Subcutaneous adipose tissue (tissue), 4 donors: Measurements from ENCODE around the gene GDAP1L1. TPM values are rescaled to one million over a fixed set of nuclear protein-coding genes. Genes with fewer than 3 reads are reported as not detected.

Experiments
- total RNA-seq, 4 donors: library from RNA; depleted of rRNA; stranded (reverse); fragments of >200 nt; gene quantifications; one replicate each; pipeline ENCODE4 v1.1.0, GENCODE V29; 2016
- TF ChIP-seq, protein P1 (sequence below): fragments of 450-650 bp; IDR thresholded peaks from one replicate; pipeline ENCODE4 v1.5.1; 2016; ENCODE audit warnings: low read depth, mild to moderate bottlenecking, control low read depth, antibody characterized with exemption, moderate library complexity

GDAP1L1 gene
- total RNA-seq, 4 donors from 2014 or later = not detected

DNA sequence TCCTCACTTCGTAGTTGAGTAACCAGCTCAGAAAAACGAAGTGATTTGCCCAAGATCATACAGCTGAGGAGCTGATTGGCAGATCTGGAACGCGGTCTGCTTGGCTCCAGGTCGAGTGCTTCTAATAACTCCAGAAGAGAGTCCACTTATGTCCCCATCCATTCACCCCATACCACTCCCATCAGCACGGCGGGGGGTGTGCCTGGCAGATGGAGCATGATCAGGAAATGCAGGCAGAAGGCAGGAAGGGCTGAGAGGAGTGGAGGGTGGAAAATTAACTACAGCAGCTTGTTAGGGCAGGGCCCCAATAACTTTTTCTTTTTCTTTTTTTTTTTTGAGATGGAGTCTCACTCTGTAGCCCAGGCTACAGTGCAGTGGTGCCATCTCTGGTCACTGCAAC, 48.9 kb downstream of the GDAP1L1 start:
- TF ChIP-seq, protein P1, sequence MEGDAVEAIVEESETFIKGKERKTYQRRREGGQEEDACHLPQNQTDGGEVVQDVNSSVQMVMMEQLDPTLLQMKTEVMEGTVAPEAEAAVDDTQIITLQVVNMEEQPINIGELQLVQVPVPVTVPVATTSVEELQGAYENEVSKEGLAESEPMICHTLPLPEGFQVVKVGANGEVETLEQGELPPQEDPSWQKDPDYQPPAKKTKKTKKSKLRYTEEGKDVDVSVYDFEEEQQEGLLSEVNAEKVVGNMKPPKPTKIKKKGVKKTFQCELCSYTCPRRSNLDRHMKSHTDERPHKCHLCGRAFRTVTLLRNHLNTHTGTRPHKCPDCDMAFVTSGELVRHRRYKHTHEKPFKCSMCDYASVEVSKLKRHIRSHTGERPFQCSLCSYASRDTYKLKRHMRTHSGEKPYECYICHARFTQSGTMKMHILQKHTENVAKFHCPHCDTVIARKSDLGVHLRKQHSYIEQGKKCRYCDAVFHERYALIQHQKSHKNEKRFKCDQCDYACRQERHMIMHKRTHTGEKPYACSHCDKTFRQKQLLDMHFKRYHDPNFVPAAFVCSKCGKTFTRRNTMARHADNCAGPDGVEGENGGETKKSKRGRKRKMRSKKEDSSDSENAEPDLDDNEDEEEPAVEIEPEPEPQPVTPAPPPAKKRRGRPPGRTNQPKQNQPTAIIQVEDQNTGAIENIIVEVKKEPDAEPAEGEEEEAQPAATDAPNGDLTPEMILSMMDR = no peak

DNA sequence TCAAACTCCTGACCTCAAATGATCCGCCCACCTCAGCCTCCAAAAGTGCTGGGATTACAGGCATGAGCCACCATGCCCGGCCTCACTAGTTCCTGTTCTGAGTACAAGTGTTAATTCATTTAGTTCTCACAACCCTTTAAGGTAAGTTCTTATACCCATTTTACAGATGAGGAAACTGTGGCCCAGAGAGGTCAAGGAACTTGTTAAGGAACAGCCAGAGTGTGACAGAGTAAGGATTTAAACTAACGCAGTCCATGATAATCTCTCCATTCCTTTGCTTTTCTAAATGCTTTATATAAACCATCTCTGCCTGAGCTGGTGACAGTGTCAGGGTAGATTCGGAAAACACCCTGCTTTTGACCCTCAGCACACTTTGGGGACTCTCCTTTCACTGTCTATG, 50.6 kb downstream of the GDAP1L1 start:
- TF ChIP-seq, protein P1 = no peak

DNA sequence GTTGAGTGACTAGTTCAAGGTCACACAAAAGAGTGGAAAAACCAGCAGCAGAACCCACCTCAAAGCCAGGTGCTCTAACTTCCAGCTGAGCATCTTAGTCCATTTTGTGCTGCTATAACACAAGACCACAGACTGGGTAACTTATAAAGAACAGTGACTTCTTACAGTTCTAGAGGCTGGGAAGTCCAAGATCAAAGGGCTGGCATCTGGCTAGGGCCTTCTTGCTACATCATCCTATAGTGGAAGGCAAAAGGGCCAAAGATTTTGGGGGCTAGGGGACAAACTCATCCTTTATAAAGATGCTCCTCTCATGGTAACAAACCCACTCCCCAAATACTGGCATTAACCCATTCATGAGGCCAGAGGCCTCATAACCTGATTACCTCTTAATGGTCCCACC, 54.2 kb downstream of the GDAP1L1 start:
- TF ChIP-seq, protein P1 = no peak

DNA sequence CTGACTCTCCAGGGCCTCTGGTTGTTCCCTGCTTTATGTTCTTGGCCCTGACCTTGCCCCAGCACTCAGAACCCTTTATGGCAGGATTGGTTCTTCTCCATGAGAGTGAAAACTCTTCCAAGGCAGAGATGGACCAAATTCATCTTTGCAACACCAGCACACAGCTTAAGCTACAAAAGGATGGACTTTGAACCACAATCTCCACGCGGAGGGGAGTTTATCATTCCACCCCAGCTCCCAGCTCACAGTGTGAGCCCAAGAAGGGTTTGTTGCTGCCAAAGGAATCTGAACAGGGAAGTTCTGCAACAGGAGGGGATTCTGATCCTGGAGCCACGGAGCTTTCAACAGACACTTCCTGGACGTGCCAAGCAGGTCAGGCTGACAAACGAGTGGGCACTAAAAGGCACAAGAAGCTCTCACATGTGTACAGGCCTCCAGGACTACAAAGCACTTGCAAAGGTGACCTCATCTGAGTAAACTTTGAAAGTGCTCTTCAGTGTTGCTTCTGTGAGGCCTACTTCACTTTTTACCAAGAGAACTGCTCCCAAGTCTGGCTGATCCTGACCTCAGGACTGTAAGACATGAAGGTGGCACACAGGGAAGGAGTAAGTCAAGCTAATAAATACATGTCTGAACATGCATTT, 55.0 kb downstream of the GDAP1L1 start:
- TF ChIP-seq, protein P1 = no peak

DNA sequence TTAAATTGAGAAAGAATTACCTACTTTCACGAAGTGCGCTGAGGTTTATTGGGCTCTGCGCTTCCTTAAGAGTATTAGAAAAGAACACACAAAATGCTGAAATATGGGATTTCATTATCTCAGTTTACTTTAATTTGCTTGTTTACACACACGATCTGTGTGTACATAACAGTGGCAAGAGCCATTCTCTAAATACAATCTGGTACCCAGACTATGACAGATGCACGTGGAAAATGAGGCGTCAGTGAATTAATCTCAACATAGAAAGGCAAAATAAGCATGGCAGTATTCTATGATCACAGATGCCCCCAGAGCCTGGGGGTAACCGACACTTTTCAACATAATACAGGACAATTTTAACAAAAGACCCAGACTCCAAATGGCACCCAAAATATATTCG, 55.6 kb downstream of the GDAP1L1 start:
- TF ChIP-seq, protein P1 = no peak

DNA sequence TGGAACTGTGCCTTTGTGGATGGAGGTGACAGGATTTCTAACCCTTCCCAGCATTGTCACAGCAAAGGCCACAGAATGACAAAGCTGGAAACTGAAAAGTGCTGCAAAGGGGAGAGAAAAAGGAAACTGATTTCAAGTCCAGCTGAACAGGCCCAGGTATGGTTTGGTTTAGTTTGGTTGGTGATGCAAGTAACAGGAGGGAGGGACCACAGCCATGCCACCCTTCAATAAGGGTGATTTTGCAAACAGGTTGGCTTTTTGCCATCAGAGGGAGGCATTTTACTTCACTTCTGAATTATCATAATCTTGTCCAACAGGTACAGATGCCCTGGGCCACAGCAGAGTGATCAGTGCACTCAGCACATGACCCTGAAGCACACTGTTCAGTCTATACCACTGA, 57.3 kb downstream of the GDAP1L1 start:
- TF ChIP-seq, protein P1 = no peak

DNA sequence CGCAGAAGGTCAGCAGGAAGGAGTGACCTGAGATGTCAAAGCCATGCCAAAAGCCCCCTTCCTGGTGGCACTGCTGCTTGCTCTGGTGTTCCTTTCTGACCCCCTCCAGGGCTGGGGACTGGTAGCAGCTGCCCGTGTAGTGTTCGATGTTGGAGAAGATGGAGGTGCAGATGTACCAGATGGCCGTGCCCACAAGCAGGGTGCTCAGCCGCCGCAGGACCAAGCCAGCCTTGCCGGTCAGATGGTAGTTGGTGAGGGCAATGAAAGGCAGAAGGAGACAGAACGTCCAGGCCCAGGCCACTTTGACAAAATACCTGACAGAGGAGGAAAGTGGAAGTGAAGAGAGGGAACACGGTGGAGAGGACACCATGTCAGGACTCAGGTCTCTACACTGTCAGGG, 59.8 kb downstream of the GDAP1L1 start:
- TF ChIP-seq, protein P1 = no peak
